Upper lobe of left lung (tissue), 4 donors: Measurements from ENCODE around the gene FHIT.

ENCODE experiments used
- POLR2A ChIP-seq, 4 donors: fragments of 450-650 bp; IDR thresholded peaks; one replicate each; pipeline ENCODE4 v1.5.1; 2016 to 2017; ENCODE audit warnings: antibody characterized with exemption in 4 of 4, mild to moderate bottlenecking in 2 of 4
- POLR2AphosphoS5 ChIP-seq, 2 donors: sonication (generic); formaldehyde crosslinking; IDR thresholded peaks; one replicate each; pipeline ENCODE4 v1.5.1; 2017; ENCODE audit warnings: antibody characterized with exemption in 2 of 2
- TF ChIP-seq, protein P1 (sequence below), 6 experiments: fragments of 450-650 bp in 4 of 6; fragments of 200-600 bp in 2 of 6; sonication (generic) in 2 of 6; IDR thresholded peaks; one replicate each; pipeline ENCODE4 v1.5.1; 2016 to 2019; ENCODE audit warnings: antibody characterized with exemption in 6 of 6

DNA sequence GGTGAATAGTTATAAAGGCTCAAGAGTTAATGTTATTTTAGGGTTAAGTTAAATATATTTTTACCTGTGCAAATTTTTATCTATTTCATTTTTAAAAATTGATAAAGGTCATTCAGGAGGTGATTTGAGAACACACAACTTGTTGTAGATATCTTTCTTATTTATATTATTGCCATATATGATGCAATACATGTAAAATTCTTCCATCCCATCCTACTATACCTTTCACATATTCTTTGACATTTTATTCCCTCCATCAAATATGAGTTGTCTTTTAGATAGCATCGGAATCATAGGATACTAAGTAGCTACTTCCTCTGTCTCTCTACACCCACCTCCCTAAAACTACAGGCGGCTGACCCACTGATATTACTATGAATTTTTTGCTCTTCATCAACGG is 734.1 kb downstream of the FHIT start:
- TF ChIP-seq, protein P1, sequence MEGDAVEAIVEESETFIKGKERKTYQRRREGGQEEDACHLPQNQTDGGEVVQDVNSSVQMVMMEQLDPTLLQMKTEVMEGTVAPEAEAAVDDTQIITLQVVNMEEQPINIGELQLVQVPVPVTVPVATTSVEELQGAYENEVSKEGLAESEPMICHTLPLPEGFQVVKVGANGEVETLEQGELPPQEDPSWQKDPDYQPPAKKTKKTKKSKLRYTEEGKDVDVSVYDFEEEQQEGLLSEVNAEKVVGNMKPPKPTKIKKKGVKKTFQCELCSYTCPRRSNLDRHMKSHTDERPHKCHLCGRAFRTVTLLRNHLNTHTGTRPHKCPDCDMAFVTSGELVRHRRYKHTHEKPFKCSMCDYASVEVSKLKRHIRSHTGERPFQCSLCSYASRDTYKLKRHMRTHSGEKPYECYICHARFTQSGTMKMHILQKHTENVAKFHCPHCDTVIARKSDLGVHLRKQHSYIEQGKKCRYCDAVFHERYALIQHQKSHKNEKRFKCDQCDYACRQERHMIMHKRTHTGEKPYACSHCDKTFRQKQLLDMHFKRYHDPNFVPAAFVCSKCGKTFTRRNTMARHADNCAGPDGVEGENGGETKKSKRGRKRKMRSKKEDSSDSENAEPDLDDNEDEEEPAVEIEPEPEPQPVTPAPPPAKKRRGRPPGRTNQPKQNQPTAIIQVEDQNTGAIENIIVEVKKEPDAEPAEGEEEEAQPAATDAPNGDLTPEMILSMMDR (IDR thresholded peaks at IDR 0.05), result no peak
- TF ChIP-seq POLR2A (IDR thresholded peaks at IDR 0.05) (no peak), POLR2AphosphoS5 (IDR thresholded peaks at IDR 0.05) (no peak)
